K562 (cell line): ENCODE measurements around the gene L3HYPDH. TPM values are rescaled to one million over a fixed set of nuclear protein-coding genes. Genes with fewer than 3 reads are reported as not detected.

Experiments used
- C11orf30 ChIP-seq: fragments of 450-650 bp; IDR thresholded peaks from 2 replicates; pipeline ENCODE4 v1.6.1; 2016; ENCODE audit warnings: low read depth, mild to moderate bottlenecking
- CCAR2 ChIP-seq: fragments of 200-400 bp; formaldehyde crosslinking; IDR thresholded peaks from 2 replicates; pipeline ENCODE4 v1.6.1; 2017; ENCODE audit warnings: mild to moderate bottlenecking, low read depth, low read length
- FOXP1 ChIP-seq: sonication (generic); formaldehyde crosslinking; IDR thresholded peaks from 2 replicates; pipeline ENCODE4 v1.8.0; 2022; ENCODE audit warnings: mild to moderate bottlenecking, missing genetic modification reagents
- ILK ChIP-seq: fragments of 450-650 bp; IDR thresholded peaks from 2 replicates; pipeline ENCODE4 v1.6.1; 2016; ENCODE audit warnings: missing genetic modification characterization, low read depth, mild to moderate bottlenecking, missing compliant biosample characterization, moderate library complexity, borderline replicate concordance
- NEUROD1 ChIP-seq: fragments of 150-350 bp; IDR thresholded peaks from 2 replicates; pipeline ENCODE4 v1.6.1; 2014; ENCODE audit warnings: borderline replicate concordance, low read length, low read depth; ENCODE audit not compliant: partially characterized antibody
- PHB2 ChIP-seq: fragments of 450-650 bp; IDR thresholded peaks from 2 replicates; pipeline ENCODE4 v1.6.1; 2017; ENCODE audit warnings: low read depth
- TRIM24 ChIP-seq, 2 experiments: fragments of 450-650 bp; IDR thresholded peaks; 2 replicates each; pipeline ENCODE4 v1.6.1; 2016
- polyA plus RNA-seq, 8 experiments: library from polyadenylated mRNA; depleted of rRNA in 4 of 8; stranded (reverse) in 5 of 8; unstranded in 3 of 8; fragments of >200 nt; fragmentation: Nextera tagmentation in 2 of 8; fragmentation: Illumina TruSeq in 1 of 8; extraction: Ambion mirVana in 2 of 8; extraction: Trizol in 1 of 8; gene quantifications; 2 replicates each; pipeline versions ENCODE4 v1.2.1 to v1.2.3, GENCODE V29; 2011 to 2014; ENCODE audit warnings: inconsistent platforms in 1 of 8, missing spikeins in 1 of 8
- total RNA-seq, 7 experiments: library from RNA; depleted of rRNA in 6 of 7; stranded (reverse); fragments of >200 nt in 6 of 7; fragmentation: Illumina TruSeq in 2 of 7; extraction: Trizol in 2 of 7; gene quantifications; 2 replicates each; pipeline versions ENCODE4 v1.2.1 to v1.2.3, GENCODE V29; 2011 to 2021; ENCODE audit warnings: low replicate concordance in 1 of 7
- TF ChIP-seq, protein P1 (sequence below), 2 experiments: fragments of 450-650 bp; formaldehyde crosslinking in 1 of 2; IDR thresholded peaks; 2 replicates each; pipeline versions ENCODE4 v1.4.0 to v1.6.1; 2014 to 2020; ENCODE audit warnings: mild to moderate bottlenecking in 2 of 2, borderline replicate concordance in 1 of 2, low read depth in 1 of 2
- TF ChIP-seq, protein P2 (sequence below): sonication (generic); formaldehyde crosslinking; IDR thresholded peaks from 2 replicates; pipeline ENCODE4 v1.4.0; 2020; ENCODE audit warnings: mild to moderate bottlenecking, missing genetic modification reagents
- TF ChIP-seq, protein P3 (sequence below): fragments of 450-650 bp; IDR thresholded peaks from 2 replicates; pipeline ENCODE4 v1.6.1; 2016; ENCODE audit warnings: mild to moderate bottlenecking
- TF ChIP-seq, protein P4 (sequence below): IDR thresholded peaks from 2 replicates; pipeline ENCODE4 v1.6.1; 2016; ENCODE audit warnings: missing genetic modification characterization, missing compliant biosample characterization

The L3HYPDH gene
- total and polyA plus RNA-seq, 9 of the 15 experiments (the other 6 are each of a cell fraction or from before 2014, with no cell fraction given): 12.8 to 36.5 (median 19.3) TPM

DNA sequence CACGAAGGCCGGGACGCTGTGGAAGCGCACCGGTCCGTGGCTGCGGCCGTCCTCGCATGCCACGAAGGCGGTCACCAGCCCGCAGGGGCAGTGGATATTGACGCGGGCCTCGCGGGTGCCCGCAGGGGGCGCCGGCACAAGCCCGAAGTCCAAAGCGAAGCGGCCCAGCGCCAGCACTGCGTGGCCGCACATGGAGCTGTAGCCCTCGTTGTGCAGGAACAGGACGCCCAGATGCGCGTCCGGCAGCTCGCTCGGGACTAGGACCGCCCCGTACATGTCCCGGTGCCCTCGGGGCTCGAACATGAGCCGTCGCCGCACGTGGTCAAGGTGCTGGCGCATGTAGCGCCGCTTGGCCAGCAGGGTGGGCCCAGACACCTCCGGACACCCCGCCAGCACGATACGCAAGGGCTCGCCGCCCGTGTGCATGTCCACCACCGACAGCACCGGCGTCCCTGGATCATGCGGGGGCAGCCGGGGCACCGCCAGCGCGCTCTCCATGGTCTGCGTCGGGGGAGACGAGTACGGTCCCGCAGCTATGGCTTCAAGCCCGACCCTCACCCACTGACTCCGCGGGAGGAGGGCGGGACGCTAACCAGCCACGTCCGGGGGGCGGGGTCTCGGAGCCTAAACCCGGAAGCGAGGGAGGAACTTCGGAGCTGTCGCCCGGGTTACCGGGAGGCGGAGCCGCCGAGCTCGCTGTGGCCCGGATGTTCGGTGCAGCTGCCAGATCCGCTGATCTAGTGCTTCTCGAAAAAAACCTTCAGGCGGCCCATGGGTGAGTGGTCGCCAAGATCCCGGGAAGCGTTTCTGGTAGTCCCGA, at the start of gene L3HYPDH, which contains the start of gene JKAMP (continued):
- TF ChIP-seq, protein P1, sequence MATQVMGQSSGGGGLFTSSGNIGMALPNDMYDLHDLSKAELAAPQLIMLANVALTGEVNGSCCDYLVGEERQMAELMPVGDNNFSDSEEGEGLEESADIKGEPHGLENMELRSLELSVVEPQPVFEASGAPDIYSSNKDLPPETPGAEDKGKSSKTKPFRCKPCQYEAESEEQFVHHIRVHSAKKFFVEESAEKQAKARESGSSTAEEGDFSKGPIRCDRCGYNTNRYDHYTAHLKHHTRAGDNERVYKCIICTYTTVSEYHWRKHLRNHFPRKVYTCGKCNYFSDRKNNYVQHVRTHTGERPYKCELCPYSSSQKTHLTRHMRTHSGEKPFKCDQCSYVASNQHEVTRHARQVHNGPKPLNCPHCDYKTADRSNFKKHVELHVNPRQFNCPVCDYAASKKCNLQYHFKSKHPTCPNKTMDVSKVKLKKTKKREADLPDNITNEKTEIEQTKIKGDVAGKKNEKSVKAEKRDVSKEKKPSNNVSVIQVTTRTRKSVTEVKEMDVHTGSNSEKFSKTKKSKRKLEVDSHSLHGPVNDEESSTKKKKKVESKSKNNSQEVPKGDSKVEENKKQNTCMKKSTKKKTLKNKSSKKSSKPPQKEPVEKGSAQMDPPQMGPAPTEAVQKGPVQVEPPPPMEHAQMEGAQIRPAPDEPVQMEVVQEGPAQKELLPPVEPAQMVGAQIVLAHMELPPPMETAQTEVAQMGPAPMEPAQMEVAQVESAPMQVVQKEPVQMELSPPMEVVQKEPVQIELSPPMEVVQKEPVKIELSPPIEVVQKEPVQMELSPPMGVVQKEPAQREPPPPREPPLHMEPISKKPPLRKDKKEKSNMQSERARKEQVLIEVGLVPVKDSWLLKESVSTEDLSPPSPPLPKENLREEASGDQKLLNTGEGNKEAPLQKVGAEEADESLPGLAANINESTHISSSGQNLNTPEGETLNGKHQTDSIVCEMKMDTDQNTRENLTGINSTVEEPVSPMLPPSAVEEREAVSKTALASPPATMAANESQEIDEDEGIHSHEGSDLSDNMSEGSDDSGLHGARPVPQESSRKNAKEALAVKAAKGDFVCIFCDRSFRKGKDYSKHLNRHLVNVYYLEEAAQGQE (IDR thresholded peaks at IDR 0.05; ENCODE audit: borderline replicate concordance): peak; percentile 32
- TF ChIP-seq, protein P1 (CRISPR knock-in tag; IDR thresholded peaks at IDR 0.05; ENCODE audit: low read depth): 0 out of 2 replicates have a peak, but pooled peaks have one; percentile 64
- TF ChIP-seq PHB2 (no peak), ILK (tag) (no peak), FOXP1 (CRISPR knock-in tag) (peak; percentile 76; the same call in 1 of the 2 replicates), C11orf30 (peak; percentile 27; the same call in 1 of the 2 replicates), CCAR2 (no peak), TRIM24 (IDR thresholded peaks at IDR 0.05) (no peak), NEUROD1 (peak; percentile 18)
- TF ChIP-seq, protein P2, sequence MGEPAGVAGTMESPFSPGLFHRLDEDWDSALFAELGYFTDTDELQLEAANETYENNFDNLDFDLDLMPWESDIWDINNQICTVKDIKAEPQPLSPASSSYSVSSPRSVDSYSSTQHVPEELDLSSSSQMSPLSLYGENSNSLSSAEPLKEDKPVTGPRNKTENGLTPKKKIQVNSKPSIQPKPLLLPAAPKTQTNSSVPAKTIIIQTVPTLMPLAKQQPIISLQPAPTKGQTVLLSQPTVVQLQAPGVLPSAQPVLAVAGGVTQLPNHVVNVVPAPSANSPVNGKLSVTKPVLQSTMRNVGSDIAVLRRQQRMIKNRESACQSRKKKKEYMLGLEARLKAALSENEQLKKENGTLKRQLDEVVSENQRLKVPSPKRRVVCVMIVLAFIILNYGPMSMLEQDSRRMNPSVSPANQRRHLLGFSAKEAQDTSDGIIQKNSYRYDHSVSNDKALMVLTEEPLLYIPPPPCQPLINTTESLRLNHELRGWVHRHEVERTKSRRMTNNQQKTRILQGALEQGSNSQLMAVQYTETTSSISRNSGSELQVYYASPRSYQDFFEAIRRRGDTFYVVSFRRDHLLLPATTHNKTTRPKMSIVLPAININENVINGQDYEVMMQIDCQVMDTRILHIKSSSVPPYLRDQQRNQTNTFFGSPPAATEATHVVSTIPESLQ: 0 out of 2 replicates have a peak, but pooled peaks have one; percentile 20
- TF ChIP-seq, protein P3, sequence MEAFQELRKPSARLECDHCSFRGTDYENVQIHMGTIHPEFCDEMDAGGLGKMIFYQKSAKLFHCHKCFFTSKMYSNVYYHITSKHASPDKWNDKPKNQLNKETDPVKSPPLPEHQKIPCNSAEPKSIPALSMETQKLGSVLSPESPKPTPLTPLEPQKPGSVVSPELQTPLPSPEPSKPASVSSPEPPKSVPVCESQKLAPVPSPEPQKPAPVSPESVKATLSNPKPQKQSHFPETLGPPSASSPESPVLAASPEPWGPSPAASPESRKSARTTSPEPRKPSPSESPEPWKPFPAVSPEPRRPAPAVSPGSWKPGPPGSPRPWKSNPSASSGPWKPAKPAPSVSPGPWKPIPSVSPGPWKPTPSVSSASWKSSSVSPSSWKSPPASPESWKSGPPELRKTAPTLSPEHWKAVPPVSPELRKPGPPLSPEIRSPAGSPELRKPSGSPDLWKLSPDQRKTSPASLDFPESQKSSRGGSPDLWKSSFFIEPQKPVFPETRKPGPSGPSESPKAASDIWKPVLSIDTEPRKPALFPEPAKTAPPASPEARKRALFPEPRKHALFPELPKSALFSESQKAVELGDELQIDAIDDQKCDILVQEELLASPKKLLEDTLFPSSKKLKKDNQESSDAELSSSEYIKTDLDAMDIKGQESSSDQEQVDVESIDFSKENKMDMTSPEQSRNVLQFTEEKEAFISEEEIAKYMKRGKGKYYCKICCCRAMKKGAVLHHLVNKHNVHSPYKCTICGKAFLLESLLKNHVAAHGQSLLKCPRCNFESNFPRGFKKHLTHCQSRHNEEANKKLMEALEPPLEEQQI: no peak
- TF ChIP-seq, protein P4, sequence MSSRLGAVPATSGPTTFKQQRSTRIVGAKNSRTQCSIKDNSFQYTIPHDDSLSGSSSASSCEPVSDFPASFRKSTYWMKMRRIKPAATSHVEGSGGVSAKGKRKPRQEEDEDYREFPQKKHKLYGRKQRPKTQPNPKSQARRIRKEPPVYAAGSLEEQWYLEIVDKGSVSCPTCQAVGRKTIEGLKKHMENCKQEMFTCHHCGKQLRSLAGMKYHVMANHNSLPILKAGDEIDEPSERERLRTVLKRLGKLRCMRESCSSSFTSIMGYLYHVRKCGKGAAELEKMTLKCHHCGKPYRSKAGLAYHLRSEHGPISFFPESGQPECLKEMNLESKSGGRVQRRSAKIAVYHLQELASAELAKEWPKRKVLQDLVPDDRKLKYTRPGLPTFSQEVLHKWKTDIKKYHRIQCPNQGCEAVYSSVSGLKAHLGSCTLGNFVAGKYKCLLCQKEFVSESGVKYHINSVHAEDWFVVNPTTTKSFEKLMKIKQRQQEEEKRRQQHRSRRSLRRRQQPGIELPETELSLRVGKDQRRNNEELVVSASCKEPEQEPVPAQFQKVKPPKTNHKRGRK (tag): no peak
